ENCODE data around the gene PIK3AP1.
"Not testable (repeated sequence)": the region's sequence is repeated elsewhere in the genome, so short reads cannot be mapped to it uniquely, and the experiment has no call there.

The PIK3AP1 gene

GRCh38 chr10:96705134-96705533, 15.2 kb downstream of the PIK3AP1 start:
- H3K9me3 ChIP-seq (replicated peaks; ENCODE audit: low read length): no peaks in the 10 kb centered on the region

GRCh38 chr10:96704563-96704962, 15.8 kb downstream of the PIK3AP1 start:
- Histone ChIP-seq H3K9me3 (replicated peaks; ENCODE audit: low read length) (no peaks in the 10 kb centered on the region), H3K9ac (ENCODE audit: low read depth, low read length) (no peak overlapping the region), H3K4me2 (ENCODE audit: low read length) (no peak overlapping the region), H3K4me3 (ENCODE audit: low read length) (no peak overlapping the region), H3K27me3 (ENCODE audit: control insufficient read depth, insufficient read depth, low read length) (peaks cover 3% of the 10 kb centered on the region), H3K36me3 (ENCODE audit: insufficient read depth, low read length) (no peaks in the 10 kb centered on the region), H3K4me1 (ENCODE audit: control insufficient read depth, insufficient read depth, low read length) (no peaks in the 10 kb centered on the region)

More at GRCh38 chr10:96705134-96705533, 15.2 kb downstream of the PIK3AP1 start:
- no peaks in the 10 kb centered on the region for H3K36me3 ChIP-seq (ENCODE audit: insufficient read depth, low read length)
- peaks cover 3% of the 10 kb centered on the region for H3K27me3 ChIP-seq (ENCODE audit: control insufficient read depth, insufficient read depth, low read length)
- H3K9ac ChIP-seq (ENCODE audit: low read depth, low read length): no peak overlapping the region
- no peaks in the 10 kb centered on the region for H3K4me1 ChIP-seq (ENCODE audit: control insufficient read depth, insufficient read depth, low read length)
- no peak overlapping the region for H3K4me3 ChIP-seq (ENCODE audit: low read length)
- H3K4me2 ChIP-seq (ENCODE audit: low read length): no peak overlapping the region

- Histone ChIP-seq H3K4me2 (ENCODE audit: low read length) (no peak overlapping the region), H3K9ac (ENCODE audit: low read depth, low read length) (no peak overlapping the region), H3K9me3 (replicated peaks; ENCODE audit: low read length) (no peaks in the 10 kb centered on the region), H3K4me1 (ENCODE audit: control insufficient read depth, insufficient read depth, low read length) (no peaks in the 10 kb centered on the region), H3K36me3 (ENCODE audit: insufficient read depth, low read length) (no peaks in the 10 kb centered on the region), H3K4me3 (ENCODE audit: low read length) (no peak overlapping the region), H3K27me3 (ENCODE audit: control insufficient read depth, insufficient read depth, low read length) (peaks cover 3% of the 10 kb centered on the region)
Measured at GRCh38 chr10:96703358-96703757, 17.0 kb downstream of the PIK3AP1 start.

GRCh38 chr10:96701265-96701664, 19.0 kb downstream of the PIK3AP1 start:
- H3K9me3 ChIP-seq (replicated peaks; ENCODE audit: low read length): no peaks in the 10 kb centered on the region
- H3K4me3 ChIP-seq (ENCODE audit: low read length): no peak overlapping the region
- H3K9ac ChIP-seq (ENCODE audit: low read depth, low read length): no peak overlapping the region
- no peaks in the 10 kb centered on the region for H3K4me1 ChIP-seq (ENCODE audit: control insufficient read depth, insufficient read depth, low read length)
- H3K27me3 ChIP-seq (ENCODE audit: control insufficient read depth, insufficient read depth, low read length): no peaks in the 10 kb centered on the region
- no peaks in the 10 kb centered on the region for H3K36me3 ChIP-seq (ENCODE audit: insufficient read depth, low read length)
- H3K4me2 ChIP-seq (ENCODE audit: low read length): no peak overlapping the region

GRCh38 chr10:96700374-96701099, 19.8 kb downstream of the PIK3AP1 start:
- Histone ChIP-seq H3K4me2 (ENCODE audit: low read length) (no peak overlapping the region), H3K9me3 (replicated peaks; ENCODE audit: low read length) (no peaks in the 10 kb centered on the region), H3K9ac (ENCODE audit: low read depth, low read length) (no peak overlapping the region), H3K27me3 (ENCODE audit: control insufficient read depth, insufficient read depth, low read length) (no peaks in the 10 kb centered on the region), H3K36me3 (ENCODE audit: insufficient read depth, low read length) (no peaks in the 10 kb centered on the region), H3K4me3 (ENCODE audit: low read length) (no peak overlapping the region), H3K4me1 (ENCODE audit: control insufficient read depth, insufficient read depth, low read length) (no peaks in the 10 kb centered on the region)

- H3K9me3 ChIP-seq (replicated peaks; ENCODE audit: low read length): no peaks in the 10 kb centered on the region
- H3K9ac ChIP-seq (ENCODE audit: low read depth, low read length): no peak overlapping the region
- H3K36me3 ChIP-seq (ENCODE audit: insufficient read depth, low read length): no peaks in the 10 kb centered on the region
- no peaks in the 10 kb centered on the region for H3K4me1 ChIP-seq (ENCODE audit: control insufficient read depth, insufficient read depth, low read length)
- H3K27me3 ChIP-seq (ENCODE audit: control insufficient read depth, insufficient read depth, low read length): peaks cover 3% of the 10 kb centered on the region
- H3K4me2 ChIP-seq (ENCODE audit: low read length): no peak overlapping the region
- no peak overlapping the region for H3K4me3 ChIP-seq (ENCODE audit: low read length)
Measured at GRCh38 chr10:96699613-96700012, 20.7 kb downstream of the PIK3AP1 start.

- H3K27me3 ChIP-seq (ENCODE audit: control insufficient read depth, insufficient read depth, low read length); H3K9me3 ChIP-seq (replicated peaks; ENCODE audit: low read length); H3K36me3 ChIP-seq (ENCODE audit: insufficient read depth, low read length); H3K4me1 ChIP-seq (ENCODE audit: control insufficient read depth, insufficient read depth, low read length); H3K4me3 ChIP-seq (ENCODE audit: low read length); H3K9ac ChIP-seq (ENCODE audit: low read depth, low read length); H3K4me2 ChIP-seq (ENCODE audit: low read length): not testable (repeated sequence)
Measured at GRCh38 chr10:96698305-96698704, 22.0 kb downstream of the PIK3AP1 start.

GRCh38 chr10:96697438-96697837, 22.9 kb downstream of the PIK3AP1 start:
- peaks cover 3% of the 10 kb centered on the region for H3K27me3 ChIP-seq (ENCODE audit: control insufficient read depth, insufficient read depth, low read length)
- H3K9me3 ChIP-seq (replicated peaks; ENCODE audit: low read length): no peaks in the 10 kb centered on the region
- H3K4me1 ChIP-seq (ENCODE audit: control insufficient read depth, insufficient read depth, low read length): no peaks in the 10 kb centered on the region
- no peak overlapping the region for H3K4me2 ChIP-seq (ENCODE audit: low read length)
- no peak overlapping the region for H3K4me3 ChIP-seq (ENCODE audit: low read length)
- no peaks in the 10 kb centered on the region for H3K36me3 ChIP-seq (ENCODE audit: insufficient read depth, low read length)
- no peak overlapping the region for H3K9ac ChIP-seq (ENCODE audit: low read depth, low read length)

GRCh38 chr10:96696845-96697425, 23.4 kb downstream of the PIK3AP1 start:
- Histone ChIP-seq H3K9ac (ENCODE audit: low read depth, low read length) (no peak overlapping the region), H3K9me3 (replicated peaks; ENCODE audit: low read length) (no peaks in the 10 kb centered on the region), H3K4me3 (ENCODE audit: low read length) (no peak overlapping the region), H3K27me3 (ENCODE audit: control insufficient read depth, insufficient read depth, low read length) (peaks cover 3% of the 10 kb centered on the region), H3K4me2 (ENCODE audit: low read length) (no peak overlapping the region), H3K4me1 (ENCODE audit: control insufficient read depth, insufficient read depth, low read length) (no peaks in the 10 kb centered on the region), H3K36me3 (ENCODE audit: insufficient read depth, low read length) (no peaks in the 10 kb centered on the region)

- no peak overlapping the region for H3K4me2 ChIP-seq (ENCODE audit: low read length)
- no peaks in the 10 kb centered on the region for H3K36me3 ChIP-seq (ENCODE audit: insufficient read depth, low read length)
- no peak overlapping the region for H3K9ac ChIP-seq (ENCODE audit: low read depth, low read length)
- H3K9me3 ChIP-seq (replicated peaks; ENCODE audit: low read length): no peaks in the 10 kb centered on the region
- no peak overlapping the region for H3K4me3 ChIP-seq (ENCODE audit: low read length)
- peaks cover 4% of the 10 kb centered on the region for H3K4me1 ChIP-seq (ENCODE audit: control insufficient read depth, insufficient read depth, low read length)
- peaks cover 3% of the 10 kb centered on the region for H3K27me3 ChIP-seq (ENCODE audit: control insufficient read depth, insufficient read depth, low read length)
Measured at GRCh38 chr10:96695975-96696634, 24.2 kb downstream of the PIK3AP1 start.

- Histone ChIP-seq H3K4me3 (ENCODE audit: low read length) (no peak overlapping the region), H3K9me3 (replicated peaks; ENCODE audit: low read length) (no peaks in the 10 kb centered on the region), H3K27me3 (ENCODE audit: control insufficient read depth, insufficient read depth, low read length) (peaks cover 3% of the 10 kb centered on the region), H3K4me2 (ENCODE audit: low read length) (no peak overlapping the region), H3K4me1 (ENCODE audit: control insufficient read depth, insufficient read depth, low read length) (peaks cover 5% of the 10 kb centered on the region), H3K36me3 (ENCODE audit: insufficient read depth, low read length) (no peaks in the 10 kb centered on the region), H3K9ac (ENCODE audit: low read depth, low read length) (no peak overlapping the region)
Measured at GRCh38 chr10:96695366-96695765, 24.9 kb downstream of the PIK3AP1 start.

All from skeletal muscle satellite cell (primary cell).